ENCODE measurements around the gene PHACTR1.

- TF ChIP-seq ZC3H10 (CRISPR knock-in tag; IDR thresholded peaks at IDR 0.05) (no peak), RARB (CRISPR knock-in tag; IDR thresholded peaks at IDR 0.05) (no peak), TOX (CRISPR knock-in tag; IDR thresholded peaks at IDR 0.05; ENCODE audit: borderline replicate concordance) (no peak), ISL1 (CRISPR knock-in tag; IDR thresholded peaks at IDR 0.05) (no peak), CREB5 (CRISPR knock-in tag; IDR thresholded peaks at IDR 0.05; ENCODE audit: low read depth) (no peak), ARNTL (CRISPR knock-in tag; IDR thresholded peaks at IDR 0.05; ENCODE audit: borderline replicate concordance, low read depth) (no peak), SNAI2 (CRISPR knock-in tag; IDR thresholded peaks at IDR 0.05) (no peak), BACH2 (CRISPR knock-in tag; IDR thresholded peaks at IDR 0.05; ENCODE audit: borderline replicate concordance) (no peak), ZNF8 (CRISPR knock-in tag; IDR thresholded peaks at IDR 0.05) (no peak), TCF4 (CRISPR knock-in tag; IDR thresholded peaks at IDR 0.05; ENCODE audit: borderline replicate concordance) (no peak)
Observed at GRCh38 chr6:13203145-13203544, 486.6 kb downstream of the PHACTR1 start.

Measured in SK-N-SH treated with all-trans-retinoic acid at 6 μM for 48 hours (cell line).